MM.1S (cell line): ENCODE results near the gene NUP155.

Experiments used
- DNase-seq: peaks from one replicate; pipeline ENCODE4 v3.0.0-alpha.2; 2015
- H2AFZ ChIP-seq: fragments of 300-600 bp; sonication (generic); 2 replicates; pipeline ENCODE4 v1.6.0; 2016; ENCODE audit warnings: antibody characterized with exemption, low read length
- H3F3A ChIP-seq: fragments of 300-600 bp; sonication (generic); 2 replicates; pipeline ENCODE4 v1.6.1; 2016; ENCODE audit warnings: mild to moderate bottlenecking, antibody characterized with exemption, low read length, moderate library complexity, mixed read lengths; ENCODE audit not compliant: insufficient read depth
- H3K27ac ChIP-seq: fragments of 300-600 bp; sonication (generic); 2 replicates; pipeline ENCODE4 v1.5.1; 2016; ENCODE audit warnings: mild to moderate bottlenecking, low read length
- H3K27me3 ChIP-seq: fragments of 300-600 bp; sonication (generic); replicated peaks from 2 replicates; pipeline ENCODE4 v1.6.0; 2016; ENCODE audit warnings: low read length; ENCODE audit not compliant: insufficient read depth
- H3K36me3 ChIP-seq: fragments of 300-600 bp; sonication (generic); replicated peaks from 2 replicates; pipeline ENCODE4 v1.6.1; 2016; ENCODE audit warnings: mild to moderate bottlenecking, low read length, mixed read lengths; ENCODE audit not compliant: insufficient read depth
- H3K4me1 ChIP-seq: fragments of 300-600 bp; sonication (generic); 2 replicates; pipeline ENCODE4 v1.6.1; 2016; ENCODE audit warnings: low read length, mixed read lengths
- H3K4me2 ChIP-seq: fragments of 300-600 bp; sonication (generic); 2 replicates; pipeline ENCODE4 v1.6.0; 2016; ENCODE audit warnings: low read depth, low read length
- H3K4me3 ChIP-seq: fragments of 300-600 bp; sonication (generic); 2 replicates; pipeline ENCODE4 v1.5.1; 2016; ENCODE audit warnings: low read length, mixed read lengths
- H3K79me2 ChIP-seq: fragments of 300-600 bp; sonication (generic); 2 replicates; pipeline ENCODE4 v1.6.1; 2016; ENCODE audit warnings: mixed run types, low read length, mixed read lengths
- H3K9ac ChIP-seq: fragments of 300-600 bp; sonication (generic); 2 replicates; pipeline ENCODE4 v1.6.1; 2016; ENCODE audit warnings: low read length, mixed read lengths
- H3K9me2 ChIP-seq: fragments of 300-600 bp; sonication (generic); replicated peaks from 2 replicates; pipeline ENCODE4 v1.6.1; 2016; ENCODE audit warnings: mild to moderate bottlenecking, low read length, mixed read lengths; ENCODE audit not compliant: insufficient read depth
- H3K9me3 ChIP-seq: fragments of 300-600 bp; sonication (generic); replicated peaks from 2 replicates; pipeline ENCODE4 v1.6.1; 2016; ENCODE audit warnings: mild to moderate bottlenecking, low read length, mixed read lengths; ENCODE audit not compliant: insufficient read depth
- H4K20me1 ChIP-seq: fragments of 300-600 bp; sonication (generic); 2 replicates; pipeline ENCODE4 v1.6.1; 2016; ENCODE audit warnings: mild to moderate bottlenecking, low read length, moderate library complexity, mixed read lengths; ENCODE audit not compliant: insufficient read depth
- CTCF ChIP-seq: fragments of 300-600 bp; sonication (generic); IDR thresholded peaks from 2 replicates; pipeline ENCODE4 v1.5.1; 2016; ENCODE audit warnings: antibody characterized with exemption, low read length, mixed read lengths
- EZH2 ChIP-seq: fragments of 300-600 bp; sonication (generic); optimal IDR thresholded peaks from 2 replicates; pipeline ENCODE3; 2017; ENCODE audit warnings: low read depth, mild to moderate bottlenecking, antibody characterized with exemption, low read length, mixed read lengths
- EZH2phosphoT487 ChIP-seq: fragments of 300-600 bp; sonication (generic); IDR thresholded peaks from 2 replicates; pipeline ENCODE4 v1.6.1; 2018; ENCODE audit warnings: antibody characterized with exemption, low read length

NUP155 gene

GRCh38 chr5:37323607-37324006 lies 47.3 kb downstream of the NUP155 start:
- no peaks in the 10 kb centered on the region for H3K9me2 ChIP-seq
- peaks cover 12% of the 10 kb centered on the region for H3K36me3 ChIP-seq

GRCh38 chr5:37319037-37319782 lies 51.7 kb downstream of the NUP155 start:
- Histone ChIP-seq H3K79me2 (no peaks in the 10 kb centered on the region), H3F3A (no peaks in the 10 kb centered on the region), H2AFZ (no peak overlapping the region), H3K4me1 (no peaks in the 10 kb centered on the region), H4K20me1 (no peaks in the 10 kb centered on the region), H3K27me3 (no peaks in the 10 kb centered on the region), H3K36me3 (peaks cover 5% of the 10 kb centered on the region; the same call in 1 of the 2 replicates), H3K9me2 (no peaks in the 10 kb centered on the region), H3K27ac (no peak overlapping the region), H3K9ac (no peak overlapping the region), H3K4me3 (no peak overlapping the region), H3K4me2 (no peak overlapping the region), H3K9me3 (no peaks in the 10 kb centered on the region)
- TF ChIP-seq EZH2 (no peak), EZH2phosphoT487 (no peak), CTCF (no peak)
- no peak for DNase-seq

More at GRCh38 chr5:37323607-37324006, 47.3 kb downstream of the NUP155 start:
- H3K27ac ChIP-seq: no peak overlapping the region
- H2AFZ ChIP-seq: no peak overlapping the region
- no peak overlapping the region for H3K4me2 ChIP-seq
- no peak for TF ChIP-seq EZH2phosphoT487
- H4K20me1 ChIP-seq: no peaks in the 10 kb centered on the region
- no peak for DNase-seq
- no peak overlapping the region for H3K9ac ChIP-seq
- no peak overlapping the region for H3K4me3 ChIP-seq
- no peaks in the 10 kb centered on the region for H3K9me3 ChIP-seq
- no peaks in the 10 kb centered on the region for H3K27me3 ChIP-seq
- H3K79me2 ChIP-seq: no peaks in the 10 kb centered on the region
- no peaks in the 10 kb centered on the region for H3K4me1 ChIP-seq
- H3F3A ChIP-seq: no peaks in the 10 kb centered on the region

GRCh38 chr5:37316027-37316426 lies 54.9 kb downstream of the NUP155 start:
- no peaks in the 10 kb centered on the region for H3F3A ChIP-seq
- peaks cover 11% of the 10 kb centered on the region; the same call in 1 of the 2 replicates for H3K36me3 ChIP-seq
- no peaks in the 10 kb centered on the region for H3K79me2 ChIP-seq
- no peak overlapping the region for H3K4me3 ChIP-seq
- no peak overlapping the region for H3K27ac ChIP-seq
- no peak for DNase-seq
- no peaks in the 10 kb centered on the region for H3K4me1 ChIP-seq
- H4K20me1 ChIP-seq: no peaks in the 10 kb centered on the region
- no peaks in the 10 kb centered on the region for H3K9me3 ChIP-seq
- H3K27me3 ChIP-seq: no peaks in the 10 kb centered on the region
- no peak overlapping the region for H3K4me2 ChIP-seq
- no peaks in the 10 kb centered on the region for H3K9me2 ChIP-seq
- no peak overlapping the region for H3K9ac ChIP-seq
- no peak for TF ChIP-seq CTCF
- TF ChIP-seq EZH2: no peak
- TF ChIP-seq EZH2phosphoT487: no peak
- H2AFZ ChIP-seq: no peak overlapping the region

- no peaks in the 10 kb centered on the region for H3K27me3 ChIP-seq
- DNase-seq: no peak
- H3K27ac ChIP-seq: no peak overlapping the region
- H3K4me3 ChIP-seq: no peak overlapping the region
- H4K20me1 ChIP-seq: no peaks in the 10 kb centered on the region
- H3K9me3 ChIP-seq: no peaks in the 10 kb centered on the region
- H3K79me2 ChIP-seq: peaks cover 2% of the 10 kb centered on the region; the same call in 1 of the 2 replicates
- TF ChIP-seq EZH2 (no peak), EZH2phosphoT487 (no peak), CTCF (no peak)
- no peaks in the 10 kb centered on the region for H3K4me1 ChIP-seq
- H3K4me2 ChIP-seq: no peak overlapping the region
- no peaks in the 10 kb centered on the region for H3F3A ChIP-seq
- no peak overlapping the region for H2AFZ ChIP-seq
- no peaks in the 10 kb centered on the region for H3K9me2 ChIP-seq
- H3K36me3 ChIP-seq: peaks cover 12% of the 10 kb centered on the region; the same call in 1 of the 2 replicates
- no peak overlapping the region for H3K9ac ChIP-seq
Observed at GRCh38 chr5:37310360-37310759, 60.5 kb downstream of the NUP155 start.
